ENCODE results near the gene ARRB2. TPM values are rescaled to one million over a fixed set of nuclear protein-coding genes. Genes with fewer than 3 reads are reported as not detected.

Gene ARRB2
- total RNA-seq, 1 donor from 2014 or later = 28.1 TPM

GRCh38 chr17:4768298-4768697 lies 57.9 kb downstream of the ARRB2 start:
- Histone ChIP-seq H3K36me3 (no peaks in the 10 kb centered on the region), H3K4me1 (no peaks in the 10 kb centered on the region), H3K9me3 (replicated peaks) (no peaks in the 10 kb centered on the region), H3K27me3 (ENCODE audit: low read depth) (peaks cover 29% of the 10 kb centered on the region), H3K27ac (replicated peaks) (no peak overlapping the region), H3K4me3 (no peak overlapping the region)
- intact Hi-C loops (cut with micrococcal nuclease) = no loop called here
- DNase-seq = no peak
- no peak for TF ChIP-seq CTCF (IDR thresholded peaks at IDR 0.05; ENCODE audit: borderline replicate concordance)

- peaks cover 42% of the 10 kb centered on the region for H3K27me3 ChIP-seq (ENCODE audit: low read depth)
- intact Hi-C loops (cut with micrococcal nuclease) = no loop called here
- H3K27ac ChIP-seq (replicated peaks) = no peak overlapping the region
- no peak for TF ChIP-seq CTCF (IDR thresholded peaks at IDR 0.05; ENCODE audit: borderline replicate concordance)
- no peak overlapping the region for H3K4me3 ChIP-seq
- no peak for DNase-seq
- no peaks in the 10 kb centered on the region for H3K9me3 ChIP-seq (replicated peaks)
- H3K36me3 ChIP-seq = no peaks in the 10 kb centered on the region
- H3K4me1 ChIP-seq = no peaks in the 10 kb centered on the region
Measured at GRCh38 chr17:4769628-4770027, 59.2 kb downstream of the ARRB2 start.

Other genes starting within 250 kb of the ARRB2 start
- 11.2 TPM for gene SPNS2, start 211.8 kb upstream of the ARRB2 start, total RNA-seq
- 21.3 TPM for gene MYBBP1A, start 155.2 kb upstream of the ARRB2 start, total RNA-seq
- not detected for gene GGT6, start 150.1 kb upstream of the ARRB2 start, total RNA-seq
- gene SMTNL2, start 126.1 kb upstream of the ARRB2 start, total RNA-seq = 33.4 TPM
- gene ALOX15, start 69.0 kb upstream of the ARRB2 start, total RNA-seq = 0.33 TPM
- 37.1 TPM for gene PELP1, start 6.5 kb upstream of the ARRB2 start, total RNA-seq
- 18.0 TPM for gene MED11, start 20.8 kb downstream of the ARRB2 start, total RNA-seq
- gene ZMYND15, start 29.2 kb downstream of the ARRB2 start, total RNA-seq = 0.08 TPM
- 3.1 TPM for gene CXCL16, start 29.3 kb downstream of the ARRB2 start, total RNA-seq
- not detected for gene TM4SF5, start 61.3 kb downstream of the ARRB2 start, total RNA-seq
- 0.63 TPM for gene VMO1, start 75.7 kb downstream of the ARRB2 start, total RNA-seq
- not detected for gene GLTPD2, start 78.3 kb downstream of the ARRB2 start, total RNA-seq
- gene PSMB6, start 85.5 kb downstream of the ARRB2 start, total RNA-seq = 183 TPM
- gene PLD2, start 96.5 kb downstream of the ARRB2 start, total RNA-seq = 11.2 TPM
- 50.9 TPM for gene MINK1, start 122.7 kb downstream of the ARRB2 start, total RNA-seq
- 0.80 TPM for gene C17orf107, start 188.9 kb downstream of the ARRB2 start, total RNA-seq
- 1.5 TPM for gene CHRNE, start 192.5 kb downstream of the ARRB2 start, total RNA-seq
- gene GP1BA, start 221.6 kb downstream of the ARRB2 start, total RNA-seq = 0.22 TPM
- 219 TPM for gene SLC25A11, start 229.4 kb downstream of the ARRB2 start, total RNA-seq
- gene RNF167, start 229.6 kb downstream of the ARRB2 start, total RNA-seq = 90.7 TPM
- 182 TPM for gene PFN1, start 237.9 kb downstream of the ARRB2 start, total RNA-seq
- 827 TPM for gene ENO3, start 240.5 kb downstream of the ARRB2 start, total RNA-seq